GM18499 (cell line): ENCODE data around the gene OLIG2.

ENCODE experiments used
- ATAC-seq: cut with Tn5 transposase; IDR thresholded peaks from one replicate; pipeline ENCODE4 v1.9.1; 2021; ENCODE audit warnings: moderate number of reproducible peaks; ENCODE audit not compliant: insufficient read depth, unreplicated experiment

Gene OLIG2

DNA sequence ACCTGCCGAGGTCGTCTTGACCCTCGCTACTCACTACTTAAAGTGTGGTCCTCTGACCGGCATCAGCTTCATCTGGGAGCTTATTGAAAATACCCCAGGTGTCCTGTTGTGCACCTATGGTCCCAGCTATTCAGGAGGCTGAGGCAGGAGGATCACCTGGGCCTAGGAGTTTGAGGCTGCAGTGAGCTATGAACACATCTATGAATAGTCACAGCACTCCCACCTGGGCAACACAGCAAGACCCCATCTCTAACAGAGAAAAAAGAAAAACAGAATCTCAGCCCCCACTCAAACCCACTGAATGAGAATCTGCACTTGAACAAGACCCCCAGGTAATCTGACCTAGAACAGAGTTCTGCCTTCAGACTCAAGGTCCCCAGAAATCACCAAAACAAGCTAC lies 35.5 kb downstream of the OLIG2 start:
- ATAC-seq = no peak

- no peak for ATAC-seq
Observed at GRCh38 chr21:33063375-33063883, 37.7 kb downstream of the OLIG2 start.

- ATAC-seq = no peak
Observed at GRCh38 chr21:33063907-33064622, 38.3 kb downstream of the OLIG2 start.

DNA sequence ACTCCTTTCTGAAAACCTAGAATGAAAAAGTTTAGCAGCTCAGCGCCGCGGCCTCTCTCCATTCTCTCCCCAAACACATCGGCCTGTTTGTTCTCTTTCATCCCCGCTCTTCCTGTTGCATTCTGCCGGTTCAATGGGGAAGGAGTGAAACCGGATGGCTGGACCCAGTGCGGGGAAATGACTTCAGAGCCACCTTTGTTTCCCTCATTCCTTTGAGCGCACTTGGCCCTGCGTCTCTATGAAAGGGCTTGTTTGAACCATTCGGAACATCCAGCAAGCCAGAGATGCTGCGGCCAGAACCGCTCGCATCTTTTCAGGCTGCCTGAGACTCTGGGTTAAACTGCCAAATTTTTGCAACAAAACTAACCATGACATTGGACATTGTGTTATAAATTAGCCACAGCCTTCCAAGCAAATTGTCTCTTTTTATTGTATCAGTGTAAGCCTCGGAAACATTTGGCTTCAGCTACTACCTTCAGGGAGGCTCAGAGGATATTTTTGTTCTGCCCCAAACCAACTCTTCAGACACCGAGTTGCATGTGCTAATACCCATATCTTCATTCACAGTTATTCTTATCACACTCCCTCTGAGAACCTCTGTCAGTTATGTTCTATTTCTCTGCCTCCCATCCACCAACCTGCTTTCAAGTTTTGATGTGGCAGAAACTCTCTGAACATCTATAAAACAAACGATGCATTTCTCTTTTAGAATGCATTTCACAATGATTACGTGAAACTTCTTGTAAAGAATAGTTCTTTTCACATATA lies 39.1 kb downstream of the OLIG2 start:
- no peak for ATAC-seq

- no peak for ATAC-seq
Observed at GRCh38 chr21:33067043-33067442, 41.3 kb downstream of the OLIG2 start.

GRCh38 chr21:33067457-33067856 lies 41.7 kb downstream of the OLIG2 start:
- no peak for ATAC-seq

DNA sequence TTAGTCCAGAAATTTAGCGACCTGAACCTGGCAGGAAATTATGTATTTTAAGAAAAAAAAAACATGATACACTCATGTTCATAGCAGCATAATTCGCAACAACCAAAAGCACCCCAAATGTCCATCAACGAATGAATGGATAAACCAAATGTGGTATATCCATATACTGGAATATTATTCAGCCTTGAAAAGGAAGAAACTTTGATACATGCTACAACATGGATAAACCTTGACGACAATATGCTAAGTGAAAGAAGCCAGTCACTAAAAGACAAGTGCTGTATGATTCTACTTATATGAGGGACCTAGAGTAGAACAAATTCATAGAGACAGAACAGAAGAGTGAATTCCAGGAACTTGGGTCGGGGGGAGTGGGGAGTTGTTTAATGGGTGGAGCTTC lies 43.5 kb downstream of the OLIG2 start:
- no peak for ATAC-seq

DNA sequence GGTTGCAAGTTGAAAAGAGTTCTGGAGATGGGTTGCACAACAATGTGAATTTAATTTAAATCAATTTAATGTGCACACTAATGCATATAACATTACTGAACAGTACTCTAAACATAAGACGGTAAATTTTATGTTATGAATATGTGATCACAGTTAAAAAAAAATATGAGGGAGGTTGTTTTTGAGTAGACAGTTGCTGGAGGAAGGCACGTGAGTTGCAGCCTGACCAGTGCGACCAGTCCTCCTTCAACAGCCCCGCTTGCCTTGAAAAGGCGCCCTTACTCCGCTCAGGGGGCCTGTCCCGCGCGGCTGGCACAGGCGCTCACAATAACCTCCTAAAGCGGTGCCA lies 43.9 kb downstream of the OLIG2 start:
- no peak for ATAC-seq

DNA sequence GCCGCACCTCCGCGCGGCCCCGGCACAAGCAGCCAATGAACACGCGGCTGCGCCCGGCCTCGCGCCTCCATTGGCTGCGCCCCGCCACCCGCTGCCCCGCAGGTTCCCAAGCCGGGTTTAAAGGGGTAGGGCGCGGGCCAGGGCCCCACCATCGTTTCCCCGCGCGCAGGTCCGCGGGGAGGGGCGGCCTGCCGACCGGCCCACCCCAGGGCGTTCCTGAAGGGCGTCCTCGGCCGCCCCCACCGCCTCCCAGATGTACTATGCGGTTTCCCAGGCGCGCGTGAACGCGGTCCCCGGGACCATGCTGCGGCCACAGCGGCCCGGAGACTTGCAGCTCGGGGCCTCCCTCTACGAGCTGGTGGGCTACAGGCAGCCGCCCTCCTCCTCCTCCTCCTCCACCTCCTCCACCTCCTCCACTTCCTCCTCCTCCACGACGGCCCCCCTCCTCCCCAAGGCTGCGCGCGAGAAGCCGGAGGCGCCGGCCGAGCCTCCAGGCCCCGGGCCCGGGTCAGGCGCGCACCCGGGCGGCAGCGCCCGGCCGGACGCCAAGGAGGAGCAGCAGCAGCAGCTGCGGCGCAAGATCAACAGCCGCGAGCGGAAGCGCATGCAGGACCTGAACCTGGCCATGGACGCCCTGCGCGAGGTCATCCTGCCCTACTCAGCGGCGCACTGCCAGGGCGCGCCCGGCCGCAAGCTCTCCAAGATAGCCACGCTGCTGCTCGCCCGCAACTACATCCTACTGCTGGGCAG lies 44.4 kb downstream of the OLIG2 start, which contains the start of gene OLIG1:
OLIG1 (plus strand) TSS at position 148 of the 750 bp plus-strand sequence; CDS start at position 254, 106 bp downstream.
- no peak for ATAC-seq

DNA sequence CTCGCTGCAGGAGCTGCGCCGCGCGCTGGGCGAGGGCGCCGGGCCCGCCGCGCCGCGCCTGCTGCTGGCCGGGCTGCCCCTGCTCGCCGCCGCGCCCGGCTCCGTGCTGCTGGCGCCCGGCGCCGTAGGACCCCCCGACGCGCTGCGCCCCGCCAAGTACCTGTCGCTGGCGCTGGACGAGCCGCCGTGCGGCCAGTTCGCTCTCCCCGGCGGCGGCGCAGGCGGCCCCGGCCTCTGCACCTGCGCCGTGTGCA lies 44.9 kb downstream of the OLIG2 start:
- ATAC-seq = no peak

DNA sequence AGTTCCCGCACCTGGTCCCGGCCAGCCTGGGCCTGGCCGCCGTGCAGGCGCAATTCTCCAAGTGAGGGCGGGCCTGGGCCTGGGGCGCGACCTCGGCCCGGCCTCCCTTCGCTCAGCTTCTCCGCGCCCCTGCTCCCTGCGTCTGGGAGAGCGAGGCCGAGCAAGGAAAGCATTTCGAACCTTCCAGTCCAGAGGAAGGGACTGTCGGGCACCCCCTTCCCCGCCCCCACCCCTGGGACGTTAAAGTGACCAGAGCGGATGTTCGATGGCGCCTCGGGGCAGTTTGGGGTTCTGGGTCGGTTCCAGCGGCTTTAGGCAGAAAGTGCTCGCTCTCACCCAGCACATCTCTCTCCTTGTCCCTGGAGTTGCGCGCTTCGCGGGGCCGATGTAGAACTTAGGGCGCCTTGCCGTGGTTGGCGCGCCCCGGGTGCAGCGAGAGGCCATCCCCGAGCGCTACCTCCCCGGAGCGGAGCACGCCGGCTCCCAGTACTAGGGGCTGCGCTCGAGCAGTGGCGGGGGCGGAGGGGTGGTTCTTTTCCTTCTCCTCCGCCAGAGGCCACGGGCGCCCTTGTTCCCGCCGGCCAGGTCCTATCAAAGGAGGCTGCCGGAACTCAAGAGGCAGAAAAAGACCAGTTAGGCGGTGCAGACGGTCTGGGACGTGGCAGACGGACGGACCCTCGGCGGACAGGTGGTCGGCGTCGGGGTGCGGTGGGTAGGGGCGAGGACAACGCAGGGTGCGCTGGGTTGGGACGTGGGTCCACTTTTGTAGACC lies 45.4 kb downstream of the OLIG2 start:
- no peak for ATAC-seq

GRCh38 chr21:33071770-33072306 lies 46.1 kb downstream of the OLIG2 start:
- ATAC-seq = no peak

DNA sequence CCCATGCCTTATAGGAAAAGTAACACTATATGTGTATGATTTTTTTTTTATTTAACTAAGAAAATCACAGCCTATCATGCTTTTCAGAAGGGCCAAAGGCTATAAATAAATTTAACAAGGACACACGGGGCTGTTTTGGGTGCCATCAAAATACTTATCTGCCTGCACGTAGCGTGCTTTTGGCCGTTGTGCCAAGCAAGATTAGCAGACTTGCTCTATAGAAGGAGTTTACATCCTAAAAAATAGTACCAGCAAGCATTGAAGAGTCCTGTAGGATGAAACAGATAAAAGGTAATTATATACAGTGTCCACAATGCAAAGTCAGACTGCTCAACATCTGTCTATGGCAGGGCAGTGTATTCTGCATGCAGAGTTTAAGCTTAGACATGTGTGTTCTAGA lies 47.9 kb downstream of the OLIG2 start:
- no peak for ATAC-seq

DNA sequence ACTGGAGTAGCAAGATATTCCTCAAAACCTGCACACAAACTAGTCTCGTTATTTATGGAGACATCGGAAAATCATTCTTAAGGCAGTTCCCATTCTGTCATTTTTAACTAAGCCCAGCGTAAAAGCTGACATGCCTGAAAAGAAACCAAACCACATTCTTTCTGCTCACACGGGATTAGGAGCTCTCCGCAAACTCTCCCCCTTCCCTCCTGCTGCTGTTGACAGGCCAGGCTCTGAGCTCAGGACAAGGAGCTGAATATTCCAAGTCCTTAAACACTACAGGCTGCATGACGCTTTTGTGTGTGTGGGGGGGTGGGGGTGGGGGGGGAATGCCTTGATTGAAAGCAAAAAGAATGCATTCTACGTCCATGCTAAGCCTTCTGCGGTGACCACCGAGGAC lies 49.4 kb downstream of the OLIG2 start:
- no peak for ATAC-seq

DNA sequence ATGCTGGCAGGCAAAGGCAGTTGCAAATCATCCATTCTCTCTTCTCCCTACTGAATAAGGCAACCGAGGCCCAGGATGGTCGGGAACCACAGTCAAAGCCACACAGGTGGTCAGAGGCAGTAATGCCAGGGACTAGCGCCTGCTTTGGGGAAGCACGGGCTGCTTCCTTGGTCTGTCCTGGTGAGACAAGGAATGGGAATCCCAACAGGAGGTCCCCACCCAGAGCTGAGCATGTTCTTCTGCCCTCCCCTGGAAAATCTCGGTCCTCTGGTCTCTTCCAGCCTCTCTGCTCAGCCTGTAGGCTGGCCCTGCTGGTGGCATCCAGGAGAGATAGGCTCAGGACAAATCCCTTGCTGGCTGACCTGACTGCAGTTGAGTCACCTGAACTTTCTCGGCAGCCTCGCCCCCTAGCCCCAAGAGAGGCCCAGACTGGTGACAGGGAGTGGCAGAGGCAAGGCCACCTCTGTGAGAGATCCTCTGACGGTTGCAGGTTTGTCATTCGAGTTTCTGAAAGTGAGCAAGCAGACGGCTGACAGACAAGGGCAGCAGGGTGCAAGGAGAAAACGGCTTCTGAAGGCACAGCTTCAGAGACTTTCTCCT lies 50.0 kb downstream of the OLIG2 start:
- ATAC-seq = no peak

GRCh38 chr21:33076600-33077329 lies 51.0 kb downstream of the OLIG2 start:
- no peak for ATAC-seq
